Femur (tissue), 1 donor: Measurements from ENCODE around the gene LARP1B.
"Not testable (repeated sequence)": the region's sequence is repeated elsewhere in the genome, so short reads cannot be mapped to it uniquely, and the experiment has no call there.

Experiments used
- DNase-seq: peaks from one replicate; pipeline ENCODE4 v3.0.0-alpha.2; 2017

Gene LARP1B

DNA sequence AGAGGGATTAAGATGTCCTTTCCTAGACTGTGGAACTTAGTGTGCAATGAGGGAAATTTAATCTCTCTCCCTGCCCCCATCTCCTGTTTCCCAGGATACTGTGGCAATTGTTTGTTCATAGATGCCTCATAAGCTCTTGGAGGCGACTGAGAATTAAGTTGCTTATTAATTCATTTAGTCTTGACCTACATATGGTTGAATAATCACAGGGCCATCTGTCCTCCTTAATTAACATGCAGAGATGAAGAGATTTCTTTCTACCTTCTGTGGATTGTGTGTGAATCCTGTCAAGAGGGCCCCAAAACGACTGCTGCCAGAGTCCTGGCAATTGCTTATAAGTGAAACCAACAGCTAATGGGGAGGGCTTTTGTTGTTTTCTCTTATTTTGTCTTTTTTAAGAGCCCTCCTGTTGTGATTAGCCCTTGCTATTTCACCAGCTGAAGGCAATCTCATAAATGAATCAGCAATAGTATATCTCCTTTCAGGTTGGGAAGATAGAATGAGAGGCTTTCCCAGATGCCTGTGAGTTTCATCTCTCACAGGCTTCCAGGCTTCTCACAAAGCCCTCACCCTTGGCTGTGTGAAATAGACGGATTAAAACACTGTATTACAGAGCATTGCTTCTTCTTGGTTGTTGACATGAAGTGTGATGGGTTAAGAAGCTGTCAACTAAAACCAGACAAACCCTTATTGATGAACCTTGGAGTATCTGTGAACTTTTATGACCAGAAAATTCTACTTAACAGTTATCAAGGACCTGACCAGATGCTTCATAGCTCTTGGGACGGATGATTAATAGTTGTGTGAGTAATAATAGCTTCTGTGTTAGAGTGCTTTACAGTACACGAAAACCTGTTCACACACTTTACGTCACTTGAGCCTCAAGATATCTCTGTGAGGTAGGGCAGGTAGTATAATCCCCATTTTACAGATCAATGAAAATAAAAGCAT is 168.0 kb downstream of the LARP1B start:
- DNase-seq = no peak

DNA sequence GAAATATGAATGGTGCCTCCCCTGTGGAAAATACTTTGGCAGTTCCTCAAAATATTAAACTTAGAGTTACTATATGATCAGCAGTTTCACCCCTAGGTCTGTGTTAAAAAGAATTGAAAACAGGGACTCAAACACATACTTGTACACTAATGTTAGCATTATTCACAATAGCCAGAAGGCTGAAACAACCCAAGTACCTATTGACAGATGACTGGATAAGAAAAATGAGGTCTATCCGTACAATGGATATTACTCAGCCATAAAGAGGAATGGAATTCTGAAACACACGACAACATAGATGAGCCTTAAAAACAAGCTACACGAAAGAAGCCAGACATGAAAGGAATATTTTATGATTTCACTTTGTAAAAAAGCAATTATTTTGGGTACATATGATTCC is 171.6 kb downstream of the LARP1B start:
- no peak for DNase-seq

DNA sequence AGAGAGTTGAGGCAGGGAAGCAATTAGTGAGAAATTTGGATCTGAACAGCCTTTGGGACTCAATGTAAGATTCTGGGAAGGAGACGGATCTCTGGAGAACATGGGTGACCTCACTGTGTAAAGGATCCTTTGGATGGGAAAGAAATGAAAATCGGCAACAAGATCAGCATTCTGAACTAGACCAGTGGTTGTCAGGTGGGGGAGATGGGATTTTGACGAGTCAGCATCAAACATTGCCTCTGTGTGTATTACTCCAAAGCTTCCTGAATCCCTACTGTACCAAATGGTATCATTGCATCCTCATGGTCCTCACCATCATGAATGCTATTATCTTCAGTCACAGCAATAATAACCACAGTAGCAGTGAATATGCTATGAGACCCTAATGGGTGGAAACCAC is 173.7 kb downstream of the LARP1B start:
- no peak for DNase-seq

DNA sequence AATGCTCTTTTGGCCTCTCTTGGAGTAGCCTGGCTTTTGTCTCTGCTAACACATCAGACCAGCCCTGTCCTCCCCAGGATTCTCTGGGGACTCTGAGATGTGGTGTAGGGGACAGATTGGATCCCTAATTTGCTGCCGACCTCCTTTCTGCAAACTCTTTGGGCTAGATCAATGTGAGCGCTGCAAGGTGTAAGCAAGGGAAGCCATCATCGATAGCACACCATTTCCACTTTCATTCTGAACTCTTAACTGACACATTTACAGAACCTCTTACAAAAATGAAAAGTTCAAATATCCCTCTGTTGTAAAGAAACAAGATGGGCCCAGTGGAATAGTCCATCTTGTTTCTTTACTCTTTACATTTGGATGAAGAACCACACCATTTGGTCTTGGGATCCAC is 179.9 kb downstream of the LARP1B start:
- no peak for DNase-seq

DNA sequence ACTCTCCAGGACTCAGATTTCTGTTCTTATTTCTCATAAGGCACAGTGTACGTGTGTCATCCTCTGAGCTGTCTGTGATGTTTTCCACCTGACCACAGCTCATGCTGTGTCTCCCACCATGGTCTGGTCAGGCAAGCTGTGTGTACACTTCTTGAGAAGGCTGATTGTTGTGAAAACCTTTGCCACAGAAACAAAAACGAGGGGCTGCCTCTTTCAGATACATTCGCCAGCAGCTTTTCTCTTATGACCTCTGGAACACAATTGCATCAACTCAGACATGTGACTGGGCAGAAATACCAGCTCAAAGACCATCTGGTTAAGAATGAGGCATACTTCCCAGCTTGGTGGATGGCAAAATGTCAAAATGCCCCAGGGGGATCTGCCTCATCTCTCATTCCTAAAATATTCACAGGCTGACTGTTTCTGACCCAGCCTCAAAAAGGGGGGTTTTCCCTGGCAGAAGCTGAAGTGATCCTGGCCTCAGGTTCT is 180.4 kb downstream of the LARP1B start:
- peak; percentile 26 for DNase-seq

DNA sequence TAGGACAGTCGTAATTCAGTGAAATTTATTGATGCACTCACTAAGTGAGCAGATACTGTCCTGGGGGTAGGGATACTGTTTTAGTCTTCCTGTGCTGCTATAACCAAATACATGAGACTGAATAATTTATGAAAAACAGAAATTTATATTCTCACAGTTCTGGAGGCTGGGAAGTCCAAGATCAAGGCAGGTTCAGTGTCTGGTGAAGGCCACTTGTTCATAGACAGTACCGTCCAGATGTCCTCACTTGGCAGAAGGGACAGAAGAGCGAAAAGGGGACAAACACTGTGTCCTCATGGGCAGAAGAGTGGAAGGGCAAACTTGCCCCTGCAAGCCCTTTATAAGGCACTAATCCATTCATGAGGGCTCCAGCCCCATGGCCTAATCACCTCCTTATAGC is 180.9 kb downstream of the LARP1B start:
- DNase-seq = no peak

DNA sequence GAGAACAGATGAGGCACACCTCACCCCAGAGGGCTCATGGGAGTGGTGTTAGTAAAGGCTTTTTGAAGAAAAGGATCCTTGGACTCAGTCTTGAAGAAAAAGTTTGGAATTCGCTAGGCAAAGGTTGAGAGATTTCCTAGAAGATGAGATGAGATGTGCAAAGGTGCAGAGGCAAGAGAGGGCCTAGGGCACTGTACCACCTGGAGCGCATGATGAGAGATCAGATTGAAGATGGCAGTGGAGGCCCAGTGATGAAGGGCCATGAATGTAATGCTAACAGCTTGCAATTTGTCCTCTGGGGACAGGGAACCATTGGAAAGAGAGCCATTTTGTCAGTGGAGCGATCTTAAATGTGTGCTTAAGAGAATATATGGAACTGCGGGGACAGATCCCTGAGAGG is 181.5 kb downstream of the LARP1B start:
- DNase-seq = no peak

DNA sequence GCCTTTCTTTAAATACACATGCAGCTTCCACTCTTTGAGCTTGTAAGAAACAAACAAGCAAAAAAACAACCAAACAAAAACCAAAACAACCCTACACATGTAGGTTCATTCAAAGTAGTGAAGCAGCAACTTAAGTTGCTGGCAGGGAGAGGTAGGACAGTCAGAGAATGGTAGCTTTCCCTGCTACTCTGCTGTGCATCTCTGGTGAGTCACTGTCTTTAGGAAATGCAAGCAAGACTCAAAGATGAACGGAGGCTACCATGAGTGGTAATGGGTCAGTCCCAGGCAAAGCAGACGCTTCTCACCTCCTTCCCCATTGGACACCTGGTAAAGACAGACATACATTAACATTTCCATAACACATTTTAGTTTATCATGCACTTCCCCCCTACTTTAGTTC is 183.3 kb downstream of the LARP1B start:
- no peak for DNase-seq

DNA sequence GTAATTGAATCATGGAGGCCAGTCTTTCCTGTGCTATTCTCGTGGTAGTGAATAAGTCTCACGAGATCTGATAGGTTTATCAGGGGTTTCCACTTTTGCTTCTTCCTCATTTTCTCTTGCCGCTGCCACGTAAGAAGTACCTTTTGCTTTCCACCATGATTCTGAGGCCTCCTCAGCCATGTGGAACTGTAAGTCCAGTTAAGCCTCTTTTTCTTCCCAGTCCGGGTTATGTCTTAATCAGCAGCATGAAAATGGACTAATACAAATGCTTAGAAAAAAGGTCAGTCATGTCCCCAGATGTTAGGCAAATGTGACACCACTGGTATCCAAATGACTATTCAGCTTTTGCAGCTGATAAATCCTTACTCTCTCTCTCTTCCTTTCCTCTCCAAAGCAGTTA is 184.3 kb downstream of the LARP1B start:
- not testable (repeated sequence) for DNase-seq

DNA sequence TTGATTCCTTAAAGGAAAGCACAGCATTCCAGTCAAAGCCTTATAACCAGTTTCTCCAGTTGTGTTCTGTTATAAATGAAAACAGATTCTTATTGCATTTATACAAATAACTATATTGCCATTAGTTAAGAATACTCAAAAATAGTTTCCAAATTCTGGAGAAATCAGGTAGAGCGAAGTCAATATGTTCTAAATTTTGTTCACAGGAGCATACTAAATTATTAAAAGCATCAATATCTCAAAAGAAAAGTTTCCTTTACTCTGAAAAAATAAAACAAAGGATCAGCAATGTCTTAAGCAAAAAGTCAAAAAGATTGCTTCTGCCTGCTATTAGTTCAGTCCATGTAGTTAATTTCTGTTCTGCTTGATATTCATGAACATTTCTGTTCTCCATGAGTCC is 186.8 kb downstream of the LARP1B start:
- no peak for DNase-seq

DNA sequence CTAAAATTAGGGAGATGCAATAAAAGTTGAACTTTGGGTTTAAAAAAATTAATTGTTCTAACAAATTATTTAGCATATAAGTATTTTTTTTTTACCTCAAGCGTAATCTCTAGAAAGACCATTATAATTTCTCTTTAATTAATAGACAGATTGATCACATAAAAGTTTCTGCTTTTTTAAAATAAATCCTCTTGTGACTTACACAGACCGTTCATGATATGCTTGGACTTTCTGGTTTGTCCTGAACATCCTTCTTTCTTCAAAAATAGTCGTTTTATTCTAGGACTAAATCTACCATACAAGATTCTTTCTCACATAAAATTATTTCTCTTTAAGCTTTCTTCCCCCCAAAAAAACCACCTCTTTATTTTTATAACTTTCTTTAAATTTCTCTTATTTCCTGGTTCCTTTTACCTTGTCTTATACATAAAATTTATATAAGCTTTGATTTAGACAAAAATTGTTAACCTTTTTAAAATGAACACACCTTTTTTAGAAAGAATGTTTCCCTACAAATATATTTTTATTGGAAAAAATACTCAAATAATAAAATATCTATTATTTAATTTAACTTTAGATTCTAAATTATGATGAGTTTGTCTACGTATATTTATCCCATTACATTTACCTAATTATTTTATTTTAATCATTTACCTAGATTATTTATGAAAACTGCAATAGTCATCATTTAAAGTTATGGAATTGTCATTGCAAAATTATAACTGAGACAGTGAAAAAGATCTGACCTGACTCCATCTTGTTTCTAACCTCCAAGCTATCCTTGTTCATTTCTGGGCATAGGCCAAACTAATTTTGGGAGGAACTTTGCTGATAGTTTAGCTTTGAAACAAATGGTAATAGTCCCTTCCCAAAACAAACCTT is 188.9 kb downstream of the LARP1B start:
- no peak for DNase-seq

DNA sequence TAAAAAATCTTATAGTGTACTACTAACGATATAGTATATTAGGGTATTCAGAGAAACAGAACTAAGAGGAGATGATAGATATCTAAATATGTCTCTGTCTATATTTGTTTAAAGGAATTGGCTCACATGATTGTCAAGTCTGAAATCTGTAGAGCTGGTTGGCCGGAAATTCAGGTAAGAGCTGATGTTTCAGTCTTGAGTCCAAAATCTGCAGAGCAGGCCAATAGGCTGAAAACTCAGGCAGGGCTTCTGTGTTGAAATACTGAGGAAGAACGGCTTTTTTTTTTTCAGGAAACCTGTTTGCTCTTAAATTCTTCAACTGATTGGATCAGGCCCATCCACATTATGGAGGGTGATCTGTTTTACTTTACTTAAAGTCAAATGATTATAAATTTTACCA is 194.8 kb downstream of the LARP1B start:
- DNase-seq = no peak

DNA sequence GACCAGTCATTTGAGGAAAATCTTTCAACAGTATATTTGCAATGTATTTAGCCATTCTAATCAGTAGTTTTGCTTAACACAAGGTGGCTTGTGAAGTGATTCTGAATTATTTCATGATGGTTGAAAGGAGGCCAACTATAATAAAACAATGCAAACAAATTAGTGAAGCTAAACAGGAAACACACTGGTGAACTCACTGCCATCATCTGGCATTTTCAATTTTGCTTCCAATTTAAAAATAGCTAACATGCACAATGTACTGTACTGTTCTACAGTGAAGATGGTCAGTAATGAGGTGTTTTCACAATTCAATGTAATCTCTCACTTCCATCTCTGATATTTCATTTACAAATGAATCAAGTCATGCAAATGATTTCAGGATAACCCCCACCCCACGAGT is 195.4 kb downstream of the LARP1B start:
- no peak for DNase-seq

DNA sequence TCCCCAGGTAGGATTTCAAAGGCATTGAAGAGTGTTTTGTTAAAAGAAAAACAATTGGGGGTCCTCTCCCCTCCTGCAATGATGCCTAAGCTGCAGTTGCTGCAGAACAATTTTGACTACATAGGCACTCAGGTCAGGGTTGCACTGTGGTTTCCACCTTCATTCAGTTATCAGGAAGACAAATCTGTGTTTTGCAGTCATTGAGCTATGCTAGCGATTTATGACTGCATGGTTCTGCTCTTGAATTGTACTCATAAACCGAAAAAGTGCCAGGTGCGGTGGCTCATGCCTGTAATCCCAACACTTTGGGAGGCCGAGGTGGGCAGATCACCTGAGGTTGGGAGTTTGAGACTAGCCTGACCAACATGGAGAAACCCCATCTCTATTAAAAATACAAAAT is 197.1 kb downstream of the LARP1B start:
- DNase-seq = not testable (repeated sequence)

DNA sequence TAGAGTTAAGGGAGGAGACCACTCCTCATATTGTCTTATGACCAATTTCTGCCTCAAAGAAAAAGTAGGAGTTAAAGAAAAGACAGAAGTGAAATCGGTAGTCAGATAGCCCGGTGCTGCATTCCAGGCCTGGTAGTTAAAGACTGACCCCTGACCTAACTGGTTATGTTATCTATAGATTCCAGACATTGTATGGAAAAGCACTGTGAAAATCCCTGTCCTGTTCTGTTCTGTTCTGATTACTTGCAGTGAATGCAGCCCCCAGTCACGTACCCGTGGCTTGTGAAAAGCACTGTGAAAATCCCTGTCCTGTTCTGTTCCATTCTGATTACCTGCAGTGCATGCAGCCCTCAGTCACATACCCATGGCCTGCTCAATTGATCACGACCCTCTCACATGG is 198.8 kb downstream of the LARP1B start:
- not testable (repeated sequence) for DNase-seq
